LHCN-M2 (cell line): ENCODE results near the gene ADGRL3. TPM values are rescaled to one million over a fixed set of nuclear protein-coding genes. Genes with fewer than 3 reads are reported as not detected.
"Not testable (repeated sequence)": the region's sequence is repeated elsewhere in the genome, so short reads cannot be mapped to it uniquely, and the experiment has no call there.

ENCODE experiments used
- DNase-seq: peaks from one replicate; pipeline ENCODE4 v3.0.0-alpha.2; 2012; ENCODE audit warnings: low read depth
- total RNA-seq: library from RNA; depleted of rRNA; stranded (reverse); fragments of >200 nt; gene quantifications from 2 replicates; pipeline ENCODE4 v1.2.3, GENCODE V29; 2014

Gene ADGRL3
- total RNA-seq, 1 experiment from 2014 or later: 0.11 TPM

- not testable (repeated sequence) for DNase-seq
These were observed 786.8 kb downstream of the ADGRL3 start for GRCh38 chr4:61986929-61987328.

GRCh38 chr4:61992351-61992750 lies 792.2 kb downstream of the ADGRL3 start:
- DNase-seq: no peak

- DNase-seq: no peak
These were observed 793.9 kb downstream of the ADGRL3 start for GRCh38 chr4:61994036-61994435.

GRCh38 chr4:61995717-61996340 lies 795.7 kb downstream of the ADGRL3 start:
- DNase-seq: no peak

- no peak for DNase-seq
These were observed 796.8 kb downstream of the ADGRL3 start for GRCh38 chr4:61996943-61997342.

- DNase-seq: no peak
These were observed 797.7 kb downstream of the ADGRL3 start for GRCh38 chr4:61997831-61998230.

GRCh38 chr4:62003695-62004094 lies 803.6 kb downstream of the ADGRL3 start:
- DNase-seq: no peak

- DNase-seq: no peak
These were observed 804.8 kb downstream of the ADGRL3 start for GRCh38 chr4:62004881-62005280.

GRCh38 chr4:62006108-62006507 lies 806.0 kb downstream of the ADGRL3 start:
- no peak for DNase-seq

GRCh38 chr4:62015043-62015739 lies 815.1 kb downstream of the ADGRL3 start:
- DNase-seq: no peak

- no peak for DNase-seq
These were observed 818.4 kb downstream of the ADGRL3 start for GRCh38 chr4:62018537-62018936.

GRCh38 chr4:62023633-62024032 lies 823.5 kb downstream of the ADGRL3 start:
- DNase-seq: no peak

- DNase-seq: no peak
These were observed 828.6 kb downstream of the ADGRL3 start for GRCh38 chr4:62028745-62029144.

- DNase-seq: no peak
These were observed 830.8 kb downstream of the ADGRL3 start for GRCh38 chr4:62030958-62031357.

GRCh38 chr4:62037571-62037970 lies 837.4 kb downstream of the ADGRL3 start:
- no peak for DNase-seq

- no peak for DNase-seq
These were observed 851.2 kb downstream of the ADGRL3 start for GRCh38 chr4:62051332-62051731.

- no peak for DNase-seq
These were observed 853.8 kb downstream of the ADGRL3 start for GRCh38 chr4:62053974-62054373.

- DNase-seq: no peak
These were observed 856.9 kb downstream of the ADGRL3 start for GRCh38 chr4:62057031-62057430.

GRCh38 chr4:62058571-62058970 lies 858.4 kb downstream of the ADGRL3 start:
- no peak for DNase-seq

- DNase-seq: no peak
These were observed 870.2 kb downstream of the ADGRL3 start for GRCh38 chr4:62070291-62070852.

GRCh38 chr4:62075089-62075488 lies 875.0 kb downstream of the ADGRL3 start:
- no peak for DNase-seq

- DNase-seq: no peak
These were observed 875.4 kb downstream of the ADGRL3 start for GRCh38 chr4:62075521-62075920.

GRCh38 chr4:62077406-62077805 lies 877.3 kb downstream of the ADGRL3 start:
- DNase-seq: no peak
